Activated T-cell treated with anti-CD3 and anti-CD28 coated beads, Interleukin-2, amount 50 U/mL, for 4 hours (primary cell): ENCODE data around the gene DAP. TPM values are rescaled to one million over a fixed set of nuclear protein-coding genes. Genes with fewer than 3 reads are reported as not detected.
"Not testable (repeated sequence)": the region's sequence is repeated elsewhere in the genome, so short reads cannot be mapped to it uniquely, and the experiment has no call there.

Experiments used
- ATAC-seq, 2 donors: fragments of 200-7000 bp; cut with Tn5 transposase; one replicate each; pipeline ENCODE4 v1.10.0; 2021
- DNase-seq: peaks from one replicate; pipeline ENCODE4 v3.0.0-alpha.2; 2020
- H3K27me3 Mint-ChIP-seq: one replicate; pipeline ENCODE4 v1.8.0; 2021; ENCODE audit warnings: low read depth, mixed read lengths
- H3K36me3 Mint-ChIP-seq: one replicate; pipeline ENCODE4 v1.8.0; 2022; ENCODE audit warnings: mixed read lengths; ENCODE audit not compliant: insufficient read depth
- H3K4me1 Mint-ChIP-seq: one replicate; pipeline ENCODE4 v1.8.0; 2021; ENCODE audit warnings: low read depth, mixed read lengths
- H3K4me3 Mint-ChIP-seq: one replicate; pipeline ENCODE4 v1.8.0; 2021; ENCODE audit warnings: mild to moderate bottlenecking, moderate library complexity, mixed read lengths
- H3K9me3 Mint-ChIP-seq: one replicate; pipeline ENCODE4 v1.8.0; 2021; ENCODE audit warnings: mixed read lengths
- total RNA-seq, 3 donors: library from RNA; stranded (reverse); gene quantifications; one replicate each; pipeline ENCODE4 v1.2.1, GENCODE V29; 2021

Gene DAP
- total RNA-seq, 3 donors from 2014 or later, result 40.2 to 46.1 (median 42.7) TPM

DNA sequence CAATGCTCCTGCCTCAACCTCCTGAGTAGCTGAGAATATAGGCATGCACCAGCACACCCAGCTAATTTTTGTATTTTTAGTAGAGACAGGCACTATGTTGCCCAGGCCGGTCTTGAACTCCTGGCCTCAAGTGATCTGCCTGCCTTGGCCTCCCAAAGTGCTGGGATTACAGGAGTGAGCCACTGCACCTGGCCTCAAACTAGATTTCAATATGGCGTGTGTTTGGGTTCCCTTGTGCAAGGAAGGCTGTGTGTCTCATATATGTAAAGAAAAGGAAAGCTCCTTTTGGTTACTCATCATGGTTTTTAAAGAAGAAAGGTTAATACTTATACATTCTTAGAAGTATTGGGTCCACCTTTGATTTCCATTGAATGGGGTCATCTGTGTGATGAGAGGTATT lies 126.5 kb downstream of the DAP start:
- Mint-ChIP-seq H3K36me3 (no peaks in the 10 kb centered on the region), H3K4me3 (no peak overlapping the region), H3K27me3 (no peaks in the 10 kb centered on the region), H3K4me1 (peaks cover 65% of the 10 kb centered on the region), H3K9me3 (peaks cover 4% of the 10 kb centered on the region)
- ATAC-seq, result no peak
- DNase-seq, result no peak

DNA sequence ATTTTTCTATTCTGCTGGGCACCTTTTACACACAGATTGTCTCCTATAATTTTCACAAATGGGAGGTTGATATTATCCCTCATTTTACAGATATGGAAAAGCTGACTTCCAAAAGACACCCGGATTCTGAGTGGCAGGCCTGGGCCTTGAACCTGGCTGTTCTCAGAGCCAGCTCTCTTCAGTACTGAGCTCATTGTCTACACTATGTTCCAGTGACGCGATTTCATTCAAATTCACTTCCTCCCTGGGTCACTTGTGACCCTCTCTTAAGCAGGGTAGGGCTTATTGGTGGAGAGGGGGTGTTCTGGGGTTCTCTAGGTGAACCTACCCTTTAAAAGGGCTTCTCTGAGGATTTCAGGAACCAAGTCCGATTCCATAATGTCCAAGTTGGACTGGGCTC lies 127.0 kb downstream of the DAP start:
- H3K27me3 Mint-ChIP-seq, result peaks cover 2% of the 10 kb centered on the region
- peaks cover 68% of the 10 kb centered on the region for H3K4me1 Mint-ChIP-seq
- no peaks in the 10 kb centered on the region for H3K36me3 Mint-ChIP-seq
- DNase-seq, result no peak
- ATAC-seq, result no peak
- peaks cover 4% of the 10 kb centered on the region for H3K9me3 Mint-ChIP-seq
- peak overlapping the region; percentile 50 for H3K4me3 Mint-ChIP-seq

DNA sequence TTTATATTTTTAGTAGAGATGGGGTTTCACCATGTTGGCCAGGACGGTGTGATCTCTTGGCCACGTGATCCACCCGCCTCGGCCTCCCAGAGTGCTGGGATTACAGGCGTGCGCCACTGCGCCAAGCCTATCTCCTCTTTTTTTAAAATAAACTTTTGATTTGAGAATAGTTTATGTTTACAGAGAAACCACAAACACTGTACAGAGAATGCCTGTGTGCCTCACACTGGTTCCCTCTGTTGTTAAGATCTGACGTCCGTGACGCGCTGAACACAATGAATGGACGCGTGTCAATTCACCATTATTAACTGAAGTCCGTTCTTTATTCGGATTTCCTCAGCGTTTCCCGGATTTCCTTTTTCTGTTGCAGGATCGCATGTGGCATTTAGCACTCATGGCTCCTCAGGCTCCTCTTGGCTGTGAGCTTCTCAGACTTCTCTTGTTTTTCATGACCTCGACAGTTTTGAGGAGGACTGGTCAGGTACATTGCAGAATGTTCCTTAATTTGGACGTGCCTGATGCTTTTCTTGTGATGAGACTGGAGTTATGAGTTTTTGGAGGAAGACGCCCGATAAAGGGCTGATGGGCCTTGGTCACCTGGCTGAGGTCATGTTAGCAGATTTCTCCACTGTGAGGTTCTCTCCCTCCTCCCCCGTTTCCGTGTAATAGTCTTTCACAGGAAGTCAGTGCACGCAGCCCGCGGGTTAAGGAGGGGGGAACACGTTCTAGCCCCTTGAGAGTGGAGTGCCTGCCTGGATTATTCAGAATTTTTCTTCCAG lies 127.6 kb downstream of the DAP start:
- Mint-ChIP-seq H3K27me3 (peaks cover 2% of the 10 kb centered on the region), H3K9me3 (peaks cover under 1% of the 10 kb centered on the region), H3K36me3 (no peaks in the 10 kb centered on the region), H3K4me3 (peak overlapping the region; percentile 50), H3K4me1 (peaks cover 68% of the 10 kb centered on the region)
- no peak for DNase-seq
- no peak for ATAC-seq

DNA sequence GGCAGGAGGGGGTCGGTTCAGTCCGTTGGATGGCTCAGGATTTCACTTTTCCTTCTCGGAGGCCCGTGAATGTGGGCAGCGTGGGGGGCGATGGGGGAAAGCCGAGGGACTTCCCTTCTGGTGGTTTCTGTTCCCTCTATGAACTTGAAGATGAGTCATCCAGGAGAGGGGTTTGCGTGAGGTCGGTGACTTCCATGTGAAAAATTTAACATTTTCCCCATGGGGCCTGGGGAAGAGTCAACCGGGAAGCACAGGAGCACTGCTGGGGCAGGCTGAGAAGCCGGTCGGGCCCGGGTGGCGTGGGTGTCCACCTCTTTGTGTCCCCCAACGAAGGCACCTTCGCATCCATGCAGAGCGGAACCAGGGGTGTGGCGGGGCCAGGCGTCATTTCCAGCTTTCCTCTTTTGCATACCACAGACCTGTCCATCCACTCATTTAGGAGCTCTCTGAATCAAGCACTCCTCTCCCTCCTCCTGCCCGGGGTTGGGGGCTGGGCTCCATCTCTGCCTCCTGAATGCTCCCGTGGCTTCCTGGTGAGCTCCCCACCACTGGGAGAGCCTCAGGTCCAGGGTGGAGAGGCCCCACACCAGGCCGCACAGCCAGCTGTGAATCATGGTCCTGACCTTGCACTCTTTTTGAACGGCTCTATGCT lies 128.8 kb downstream of the DAP start:
- no peak for DNase-seq
- peak; percentile 15 to 20 for ATAC-seq
- Mint-ChIP-seq H3K9me3 (no peaks in the 10 kb centered on the region), H3K4me3 (peak overlapping the region; percentile 67), H3K36me3 (no peaks in the 10 kb centered on the region), H3K27me3 (peaks cover 2% of the 10 kb centered on the region), H3K4me1 (peaks cover 76% of the 10 kb centered on the region)

DNA sequence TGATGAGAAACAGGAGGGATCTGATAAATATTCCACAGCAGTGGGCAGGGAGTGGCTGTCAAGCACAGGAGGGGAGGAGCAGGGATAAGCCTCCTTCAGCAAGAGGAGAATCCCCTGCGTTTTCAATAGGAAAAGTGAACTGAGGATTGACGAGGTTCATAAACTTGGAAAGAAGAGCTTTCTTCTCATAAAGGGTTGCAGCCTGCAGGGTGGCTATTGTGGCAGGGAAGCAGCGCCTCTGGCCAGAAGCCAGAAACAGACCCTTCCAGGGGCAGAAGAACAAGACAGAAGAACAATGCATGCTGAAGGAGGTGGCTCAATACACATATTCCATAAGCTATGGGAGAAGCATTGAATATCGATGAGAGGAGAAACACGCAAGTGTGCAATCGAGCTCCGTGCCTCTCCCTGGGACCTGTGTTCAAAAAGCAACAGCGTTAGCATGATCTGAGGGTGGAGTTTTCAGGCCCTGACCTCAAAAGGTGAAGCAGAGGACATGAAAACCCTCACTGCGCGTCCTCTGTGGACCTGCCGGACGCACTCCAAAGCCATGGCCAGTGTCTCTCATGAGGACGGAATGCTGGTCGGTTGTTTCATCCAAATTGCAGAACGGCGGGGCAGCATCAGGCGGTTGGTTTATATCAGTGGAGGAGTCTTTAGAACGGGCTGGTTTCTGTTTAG lies 129.6 kb downstream of the DAP start:
- peaks cover 2% of the 10 kb centered on the region for H3K27me3 Mint-ChIP-seq
- peaks cover 73% of the 10 kb centered on the region for H3K4me1 Mint-ChIP-seq
- H3K4me3 Mint-ChIP-seq, result peak overlapping the region; percentile 67
- no peaks in the 10 kb centered on the region for H3K36me3 Mint-ChIP-seq
- ATAC-seq, result no peak
- no peaks in the 10 kb centered on the region for H3K9me3 Mint-ChIP-seq
- no peak for DNase-seq

DNA sequence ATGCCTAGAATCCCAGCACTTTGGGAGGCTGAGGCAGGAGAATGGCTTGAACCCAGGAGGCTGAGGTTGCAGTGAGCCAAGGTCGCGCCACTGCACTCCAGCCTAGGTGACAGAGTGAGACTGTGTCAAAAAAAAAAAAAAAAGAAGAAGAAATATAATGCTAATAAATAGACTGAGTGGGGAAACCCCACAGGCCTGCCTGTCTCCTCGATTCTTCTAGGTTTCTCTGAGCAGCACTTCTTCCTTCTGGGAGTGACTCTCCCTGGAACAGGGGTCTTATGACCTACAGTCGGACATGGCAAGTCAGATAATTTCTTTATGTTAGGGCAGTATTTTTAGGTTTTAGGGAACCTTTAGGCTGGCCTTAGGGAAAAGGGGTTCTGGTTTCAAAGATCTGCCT lies 130.3 kb downstream of the DAP start:
- DNase-seq, H3K36me3 Mint-ChIP-seq, ATAC-seq, H3K4me3 Mint-ChIP-seq, H3K9me3 Mint-ChIP-seq, H3K27me3 Mint-ChIP-seq: not testable (repeated sequence)
- peaks cover 66% of the 10 kb centered on the region for H3K4me1 Mint-ChIP-seq

DNA sequence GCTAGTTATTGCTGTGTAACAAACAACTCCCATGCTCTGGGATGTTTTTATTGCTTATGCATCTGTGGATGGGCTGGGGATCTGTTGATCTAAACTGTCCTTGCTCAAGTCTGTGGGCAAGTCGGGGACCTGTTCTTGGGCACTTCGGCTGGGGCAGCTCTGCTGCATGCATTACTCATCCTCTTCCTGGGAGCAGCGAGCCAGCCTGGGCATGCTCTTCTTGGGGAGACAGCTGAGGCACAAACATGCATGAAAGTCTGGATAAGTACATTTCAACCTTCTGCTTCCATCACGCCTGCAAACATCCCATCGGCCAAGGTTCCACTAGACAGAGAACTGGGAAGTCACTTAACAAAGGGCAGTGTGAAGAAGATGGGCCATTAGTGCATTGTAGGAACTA lies 130.9 kb downstream of the DAP start:
- ATAC-seq, result no peak
- no peaks in the 10 kb centered on the region for H3K9me3 Mint-ChIP-seq
- peaks cover 59% of the 10 kb centered on the region for H3K4me1 Mint-ChIP-seq
- H3K36me3 Mint-ChIP-seq, result no peaks in the 10 kb centered on the region
- DNase-seq, result no peak
- no peak overlapping the region for H3K4me3 Mint-ChIP-seq
- peaks cover 2% of the 10 kb centered on the region for H3K27me3 Mint-ChIP-seq

DNA sequence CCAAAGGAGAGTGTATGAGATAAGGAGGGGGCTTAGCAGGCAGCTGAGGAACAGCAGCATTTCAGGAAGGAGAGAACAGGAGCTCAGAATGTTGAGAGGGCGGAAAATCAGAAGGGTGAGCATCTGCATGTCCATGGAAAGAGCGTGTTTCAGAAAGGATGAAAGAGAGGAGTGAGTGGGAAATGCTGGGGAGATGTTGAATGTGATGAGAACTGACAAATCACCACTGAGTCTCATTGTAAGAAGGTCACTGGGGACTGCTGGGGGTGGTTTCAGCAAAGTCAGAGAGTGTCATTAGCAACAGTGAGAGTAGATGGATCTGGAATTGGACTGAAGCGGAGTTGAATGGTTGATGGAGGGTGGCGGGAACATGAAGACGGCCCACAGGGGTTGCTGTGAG lies 131.4 kb downstream of the DAP start:
- Mint-ChIP-seq H3K9me3 (no peaks in the 10 kb centered on the region), H3K27me3 (peaks cover 2% of the 10 kb centered on the region), H3K4me1 (peaks cover 55% of the 10 kb centered on the region), H3K36me3 (no peaks in the 10 kb centered on the region), H3K4me3 (no peak overlapping the region)
- no peak for DNase-seq
- ATAC-seq, result no peak

Other genes starting within 250 kb of the DAP start
- gene ANKRD33B, start 197.2 kb downstream of the DAP start, total RNA-seq, result 10 to 100 TPM in 1 of 3 donors, 1 to 10 TPM in 2; 7.7 to 20.2 (median 9.7) TPM